Stimulated activated memory B cell treated with anti-CD40 and anti-IgM and Interleukin-4, amounts not matched to agents 10 μg/mL and 1 μg/mL and 100 μg/mL, for 72 hours (primary cell): ENCODE data around the gene NAV2.
"Not testable (repeated sequence)": the region's sequence is repeated elsewhere in the genome, so short reads cannot be mapped to it uniquely, and the experiment has no call there.

Experiments
- ATAC-seq: fragments of 150-1000 bp; cut with Tn5 transposase; 2 replicates; pipeline ENCODE4 v1.10.0; 2021
- H3K27ac Mint-ChIP-seq: one replicate; pipeline ENCODE4 v1.8.0; 2022; ENCODE audit warnings: mild to moderate bottlenecking, mixed read lengths
- H3K27me3 Mint-ChIP-seq: one replicate; pipeline ENCODE4 v1.8.0; 2022; ENCODE audit warnings: mixed read lengths
- H3K36me3 Mint-ChIP-seq: one replicate; pipeline ENCODE4 v1.8.0; 2022; ENCODE audit warnings: mixed read lengths
- H3K4me1 Mint-ChIP-seq: one replicate; pipeline ENCODE4 v1.8.0; 2022; ENCODE audit warnings: mixed read lengths
- H3K4me3 Mint-ChIP-seq: one replicate; pipeline ENCODE4 v1.8.0; 2022; ENCODE audit warnings: mild to moderate bottlenecking, moderate library complexity, mixed read lengths
- H3K9me3 Mint-ChIP-seq: one replicate; pipeline ENCODE4 v1.8.0; 2022; ENCODE audit warnings: mixed read lengths

NAV2 gene

DNA sequence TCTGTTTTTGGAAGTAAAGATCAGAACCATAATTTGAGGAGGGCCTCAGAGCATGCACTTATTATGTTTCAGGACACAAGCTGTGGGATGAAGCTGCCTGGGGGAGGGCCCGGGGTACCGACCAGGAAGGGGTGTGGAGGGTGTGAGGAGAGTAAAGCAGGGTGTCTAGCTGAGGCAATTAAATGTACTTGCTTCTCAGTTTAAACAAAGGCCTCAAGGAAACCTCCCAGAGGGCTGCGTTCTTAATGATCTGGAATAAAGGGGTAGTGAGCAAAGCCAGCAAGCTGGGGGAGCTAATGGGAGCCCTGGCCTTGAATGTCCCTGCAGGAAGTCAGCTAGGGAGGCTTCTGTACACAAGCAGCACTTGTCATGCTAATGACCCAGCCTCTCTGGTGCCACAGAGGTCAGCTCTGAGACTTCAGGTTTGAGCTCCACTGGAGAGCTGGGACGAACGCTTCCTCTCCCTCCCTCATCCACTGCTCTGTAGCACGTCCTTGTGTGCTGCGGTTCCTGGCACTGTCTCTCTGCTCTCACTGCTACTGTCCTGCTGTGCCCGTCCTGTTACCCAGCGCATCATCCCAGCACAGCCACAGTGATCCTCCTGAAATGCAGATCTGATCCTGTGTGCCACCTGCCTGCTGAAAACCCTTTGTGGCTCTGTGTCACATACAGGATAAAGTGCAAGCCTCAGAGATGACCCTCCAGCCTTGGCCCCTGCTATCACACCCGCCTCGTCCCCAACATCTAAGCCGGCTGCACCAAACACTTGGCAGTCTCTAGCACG, 287.9 kb downstream of the NAV2 start:
- Mint-ChIP-seq H3K9me3 (no peaks in the 10 kb centered on the region), H3K4me1 (no peaks in the 10 kb centered on the region), H3K27ac (no peak overlapping the region), H3K27me3 (peaks cover 37% of the 10 kb centered on the region), H3K36me3 (no peaks in the 10 kb centered on the region), H3K4me3 (no peak overlapping the region)
- ATAC-seq, result no peak

DNA sequence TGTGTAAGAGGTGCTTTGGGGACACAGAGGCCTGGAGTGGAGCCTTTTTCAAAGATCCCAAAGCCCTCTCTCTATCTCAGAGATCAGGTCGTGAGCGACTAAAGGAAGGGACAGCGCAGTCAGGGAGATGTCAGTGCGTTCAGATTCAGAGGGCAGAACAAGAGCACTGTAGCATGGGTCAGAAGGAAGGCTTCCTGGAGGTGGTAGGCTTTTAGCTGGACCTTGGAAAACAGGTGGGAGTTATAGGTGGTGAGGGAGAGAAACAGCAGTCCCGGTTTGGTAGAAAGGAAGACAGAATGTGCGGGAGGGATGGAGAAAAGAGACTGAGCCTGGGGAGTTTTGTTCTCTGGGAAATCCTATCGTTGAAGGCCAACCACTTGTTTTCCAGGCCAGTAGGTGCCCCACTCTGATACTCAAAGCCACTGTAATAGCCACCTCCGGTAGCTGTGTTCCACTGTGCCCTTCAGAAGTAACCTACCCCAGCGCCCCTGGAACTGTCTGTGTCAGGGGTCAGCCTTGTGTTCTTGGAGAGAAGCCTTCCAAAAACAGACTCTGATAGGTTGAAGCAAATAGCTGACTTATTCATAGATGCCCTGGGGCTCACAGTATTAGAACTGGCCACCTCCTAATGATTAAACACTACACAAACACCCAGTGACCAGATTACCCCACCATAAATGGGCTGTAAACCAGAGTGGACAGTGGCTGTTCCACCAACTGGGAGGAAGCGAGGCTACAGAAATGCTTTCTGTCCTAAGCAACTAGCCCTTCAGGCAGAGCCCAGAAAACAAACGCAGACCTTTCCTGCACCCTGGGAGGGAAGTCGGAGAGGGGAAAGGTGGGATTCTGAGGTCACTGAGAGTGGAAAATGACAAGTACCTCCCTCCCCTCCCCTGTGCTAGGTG, 289.9 kb downstream of the NAV2 start:
- Mint-ChIP-seq H3K27me3 (peaks cover 28% of the 10 kb centered on the region), H3K4me1 (no peaks in the 10 kb centered on the region), H3K27ac (no peak overlapping the region), H3K9me3 (no peaks in the 10 kb centered on the region), H3K36me3 (no peaks in the 10 kb centered on the region), H3K4me3 (no peak overlapping the region)
- ATAC-seq, result no peak

DNA sequence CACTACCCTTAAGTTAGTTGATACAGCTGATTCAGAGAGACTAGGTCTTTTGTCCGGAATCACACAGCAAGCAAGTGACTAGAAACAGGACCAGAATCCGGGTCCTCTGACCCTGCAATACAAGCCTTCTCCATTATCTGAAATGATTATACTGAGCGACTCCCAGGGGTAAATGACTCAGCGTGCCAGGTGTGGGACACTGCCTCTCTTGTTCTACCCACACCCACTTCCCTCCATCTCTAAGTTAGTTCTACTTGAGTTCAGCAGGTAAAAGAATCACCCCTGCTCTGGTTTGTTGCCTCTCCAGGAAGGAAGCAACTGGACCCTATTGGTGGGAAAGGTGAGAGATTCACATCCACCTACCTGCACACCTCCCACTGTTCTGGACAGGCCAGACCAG, 290.7 kb downstream of the NAV2 start:
- no peak for ATAC-seq
- H3K4me1 Mint-ChIP-seq, result no peaks in the 10 kb centered on the region
- H3K9me3 Mint-ChIP-seq, result no peaks in the 10 kb centered on the region
- no peaks in the 10 kb centered on the region for H3K36me3 Mint-ChIP-seq
- H3K4me3 Mint-ChIP-seq, result no peak overlapping the region
- H3K27me3 Mint-ChIP-seq, result peaks cover 21% of the 10 kb centered on the region
- no peak overlapping the region for H3K27ac Mint-ChIP-seq

DNA sequence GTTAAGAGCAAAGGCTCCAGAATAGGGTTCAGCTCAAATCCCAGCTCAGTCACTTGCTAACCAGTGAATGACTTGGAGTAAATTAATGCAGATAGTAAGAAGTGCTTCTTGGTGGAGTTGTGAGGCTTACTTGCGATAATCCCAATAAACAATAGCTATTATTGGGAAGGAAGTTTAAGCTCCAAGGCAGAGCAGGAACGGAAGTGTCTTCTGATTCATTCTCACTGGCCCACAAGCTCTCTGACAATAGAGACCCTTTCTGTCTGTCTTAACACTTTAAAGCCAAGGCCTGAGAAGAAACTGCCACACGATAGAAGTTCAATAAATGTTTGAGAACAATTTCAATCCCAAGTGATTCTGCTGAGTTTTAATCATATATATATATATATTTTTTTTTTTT, 292.2 kb downstream of the NAV2 start:
- Mint-ChIP-seq H3K36me3 (no peaks in the 10 kb centered on the region), H3K27ac (no peak overlapping the region), H3K9me3 (no peaks in the 10 kb centered on the region), H3K4me3 (no peak overlapping the region), H3K27me3 (peaks cover 14% of the 10 kb centered on the region), H3K4me1 (no peaks in the 10 kb centered on the region)
- no peak for ATAC-seq

DNA sequence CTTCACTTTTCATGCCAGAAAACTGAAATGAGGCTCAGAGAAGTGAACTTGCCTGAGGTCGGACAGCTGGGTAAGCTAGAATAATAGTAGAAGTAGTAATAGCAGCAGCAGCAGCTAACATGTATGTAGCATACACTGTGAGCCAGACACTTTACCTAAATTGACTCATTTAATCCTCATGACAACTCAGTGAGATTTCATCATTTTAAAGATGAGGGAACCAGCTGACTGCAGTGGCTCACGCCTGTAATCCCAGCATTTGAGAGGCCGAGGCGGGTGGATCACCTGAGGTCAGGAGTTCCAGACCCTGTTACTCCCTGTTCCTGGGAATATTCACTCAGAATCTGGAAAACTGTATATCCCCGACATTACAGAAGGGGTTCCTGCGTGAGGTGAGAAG, 293.1 kb downstream of the NAV2 start:
- no peaks in the 10 kb centered on the region for H3K36me3 Mint-ChIP-seq
- H3K4me1 Mint-ChIP-seq, result no peaks in the 10 kb centered on the region
- H3K27ac Mint-ChIP-seq, result no peak overlapping the region
- peaks cover 14% of the 10 kb centered on the region for H3K27me3 Mint-ChIP-seq
- no peaks in the 10 kb centered on the region for H3K9me3 Mint-ChIP-seq
- no peak overlapping the region for H3K4me3 Mint-ChIP-seq
- no peak for ATAC-seq

DNA sequence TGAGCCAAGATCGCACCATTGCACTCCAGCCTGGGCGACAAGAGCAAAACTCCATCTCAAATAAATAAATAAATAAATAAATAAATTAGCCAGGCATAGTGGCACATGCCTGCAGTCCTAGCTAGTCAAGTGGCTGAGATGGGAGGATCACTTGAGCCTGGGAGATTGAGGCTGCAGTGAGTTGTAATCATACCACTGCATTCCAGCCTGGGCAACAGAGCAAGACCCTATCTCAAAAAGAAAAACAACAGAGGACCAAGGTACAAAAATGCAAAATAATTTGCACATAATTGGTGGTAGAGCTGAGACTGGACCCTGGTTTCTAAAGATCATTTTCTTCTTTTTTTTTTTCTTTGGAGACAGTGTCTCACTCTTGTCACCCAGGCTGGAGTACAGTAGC, 294.0 kb downstream of the NAV2 start:
- not testable (repeated sequence) for H3K4me3 Mint-ChIP-seq, ATAC-seq, H3K27me3 Mint-ChIP-seq, H3K9me3 Mint-ChIP-seq, H3K4me1 Mint-ChIP-seq, H3K27ac Mint-ChIP-seq, H3K36me3 Mint-ChIP-seq

DNA sequence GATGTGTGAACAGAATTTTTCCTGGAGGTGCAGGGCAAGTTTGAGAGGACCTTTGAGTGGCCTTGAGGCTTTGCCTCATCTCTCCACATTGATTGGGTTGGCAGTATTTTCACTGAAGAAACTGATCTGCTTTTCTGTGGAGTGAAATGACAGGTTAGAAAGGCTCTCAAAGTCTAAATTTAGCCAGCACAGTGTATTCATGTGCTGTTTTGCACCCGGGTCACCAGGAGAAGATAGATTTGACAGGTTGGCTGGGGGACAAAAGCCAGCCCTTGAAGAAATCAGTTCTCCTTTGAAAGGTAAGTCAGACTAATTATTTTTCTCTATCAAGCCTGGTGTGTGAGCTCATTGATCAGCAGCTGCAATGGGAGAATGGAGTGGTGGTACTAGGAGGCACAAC, 294.7 kb downstream of the NAV2 start:
- H3K4me1 Mint-ChIP-seq, result no peaks in the 10 kb centered on the region
- H3K9me3 Mint-ChIP-seq, result no peaks in the 10 kb centered on the region
- no peaks in the 10 kb centered on the region for H3K36me3 Mint-ChIP-seq
- no peak overlapping the region for H3K4me3 Mint-ChIP-seq
- no peak overlapping the region for H3K27ac Mint-ChIP-seq
- no peak for ATAC-seq
- H3K27me3 Mint-ChIP-seq, result peaks cover 2% of the 10 kb centered on the region

DNA sequence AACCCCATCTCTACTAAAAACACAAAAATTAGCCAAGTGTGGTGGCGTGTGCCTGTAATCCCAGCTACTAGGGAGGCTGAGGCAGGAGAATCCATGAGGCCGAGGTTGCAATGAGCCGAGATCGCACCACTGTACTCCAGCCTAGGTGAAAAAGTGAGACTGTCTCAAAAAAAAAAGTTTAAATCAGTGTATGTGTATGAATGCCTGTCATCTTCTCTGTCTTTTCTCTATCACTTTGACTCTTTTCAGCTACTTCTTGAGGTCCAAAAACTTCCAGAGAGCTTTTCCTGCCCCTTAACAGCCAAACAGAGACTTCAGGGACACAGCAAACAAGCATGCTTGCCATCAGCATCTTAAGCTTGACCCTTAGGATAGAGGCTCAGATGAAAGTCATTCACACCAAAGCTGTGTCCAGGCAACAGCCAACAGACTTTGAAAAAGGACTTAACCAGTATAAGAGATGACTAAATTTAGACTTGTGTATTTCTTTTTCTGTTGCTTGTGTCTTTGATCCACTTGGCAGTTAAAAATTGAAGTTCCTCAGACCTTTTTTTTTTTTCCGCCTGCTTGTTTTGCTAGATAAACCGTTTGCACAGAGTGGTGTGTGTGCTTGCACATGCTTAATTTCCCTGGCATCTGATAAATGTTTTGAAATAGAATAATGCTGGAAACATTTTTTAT, 295.7 kb downstream of the NAV2 start:
- no peaks in the 10 kb centered on the region for H3K27me3 Mint-ChIP-seq
- H3K9me3 Mint-ChIP-seq, result no peaks in the 10 kb centered on the region
- no peak overlapping the region for H3K27ac Mint-ChIP-seq
- ATAC-seq, result no peak
- no peaks in the 10 kb centered on the region for H3K36me3 Mint-ChIP-seq
- no peaks in the 10 kb centered on the region for H3K4me1 Mint-ChIP-seq
- H3K4me3 Mint-ChIP-seq, result no peak overlapping the region

DNA sequence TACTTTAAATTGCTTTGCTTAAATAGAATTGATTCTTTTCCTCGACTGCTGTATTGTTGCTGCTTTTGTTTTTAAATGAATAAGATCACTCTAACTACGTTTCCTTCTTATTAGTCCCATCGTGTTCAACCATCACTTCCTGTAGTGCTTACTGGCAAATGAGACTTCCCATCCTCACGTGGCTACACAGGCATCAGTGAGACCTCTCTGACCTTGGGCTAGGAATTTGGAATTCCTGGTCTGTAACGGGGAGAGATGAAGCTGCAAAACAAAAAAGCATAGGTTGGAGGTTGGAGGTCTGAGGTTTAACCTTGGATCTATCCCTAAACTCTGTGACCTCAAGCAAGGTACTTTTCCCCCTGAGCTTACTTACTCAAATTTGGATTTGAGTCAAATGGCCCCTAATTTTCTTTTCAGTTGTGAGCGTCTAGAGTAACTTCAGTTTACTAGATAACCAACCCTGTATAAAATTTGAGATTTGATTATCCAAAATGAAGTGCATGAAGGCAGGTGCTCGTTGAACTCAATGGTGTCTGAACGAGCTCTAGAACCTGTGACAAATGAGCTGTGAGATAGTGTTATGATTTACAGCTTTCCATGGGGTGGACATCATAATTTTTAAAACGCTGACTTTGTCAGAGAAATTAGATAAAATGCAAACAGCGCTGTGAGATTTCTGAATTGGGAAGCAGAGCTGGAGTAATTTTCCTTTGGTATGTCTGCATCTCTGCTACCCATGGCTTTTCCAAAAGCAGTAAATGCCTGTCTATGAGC, 296.4 kb downstream of the NAV2 start:
- H3K4me3 Mint-ChIP-seq, result no peak overlapping the region
- no peak overlapping the region for H3K27ac Mint-ChIP-seq
- no peaks in the 10 kb centered on the region for H3K9me3 Mint-ChIP-seq

DNA sequence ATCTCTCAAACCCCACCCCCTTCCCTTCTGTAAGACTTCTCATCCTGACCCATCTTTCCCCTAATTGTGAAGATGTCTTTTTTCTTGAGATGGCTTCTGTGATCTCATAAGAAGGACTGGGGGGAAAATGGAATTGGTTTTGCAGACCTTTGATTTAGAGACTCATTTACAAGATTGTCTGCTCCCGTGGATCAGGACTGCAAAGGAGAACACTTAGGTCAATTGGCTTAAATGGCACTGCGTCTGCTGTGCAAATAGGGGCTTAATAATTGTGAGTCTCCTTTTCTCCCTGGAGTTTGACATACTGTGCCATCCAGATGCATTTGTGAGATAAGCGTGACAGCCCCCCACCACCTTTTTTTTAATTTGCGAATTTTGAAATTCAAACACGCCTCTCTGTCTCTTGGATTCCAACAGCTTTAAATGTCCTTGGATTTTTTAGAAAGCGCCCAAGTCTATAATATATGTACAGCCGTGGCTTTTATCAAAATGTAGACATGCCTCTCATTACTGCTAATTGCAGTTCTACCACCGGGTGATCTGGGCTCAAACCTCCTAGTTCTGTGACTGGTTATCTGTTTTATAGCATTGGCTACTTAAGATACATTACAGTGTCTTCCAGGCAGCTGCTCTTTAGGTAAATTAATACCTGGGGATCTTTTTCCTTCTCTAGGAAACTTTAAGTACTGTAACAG, 297.7 kb downstream of the NAV2 start:
- Mint-ChIP-seq H3K36me3 (no peaks in the 10 kb centered on the region), H3K4me1 (no peaks in the 10 kb centered on the region), H3K27ac (no peak overlapping the region), H3K4me3 (no peak overlapping the region), H3K27me3 (peaks cover 3% of the 10 kb centered on the region), H3K9me3 (no peaks in the 10 kb centered on the region)
- no peak for ATAC-seq

More for the DNA sequence above, 296.4 kb downstream of the NAV2 start:
- Mint-ChIP-seq H3K36me3 (no peaks in the 10 kb centered on the region), H3K4me1 (no peaks in the 10 kb centered on the region), H3K27me3 (no peaks in the 10 kb centered on the region)
- ATAC-seq, result no peak

DNA sequence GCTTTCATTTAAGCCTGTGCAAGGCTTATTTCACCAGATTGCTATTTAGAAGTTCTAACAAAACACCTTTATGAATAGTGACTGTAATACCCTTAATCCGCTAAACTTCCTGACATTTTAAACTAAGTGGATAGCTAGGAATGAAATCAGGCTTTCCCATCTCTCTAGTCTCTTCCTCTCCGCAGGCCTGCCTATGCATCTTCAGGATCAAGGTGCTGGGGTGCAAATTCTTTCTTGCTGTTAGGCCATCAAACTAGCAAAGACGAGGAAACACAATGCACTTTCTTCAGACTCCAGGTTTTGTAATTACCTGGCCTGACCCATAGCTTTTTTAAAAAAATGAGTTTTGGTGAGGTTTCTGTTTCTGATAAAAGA, 298.2 kb downstream of the NAV2 start:
- no peak for ATAC-seq
- Mint-ChIP-seq H3K27ac (no peak overlapping the region), H3K4me3 (no peak overlapping the region), H3K4me1 (no peaks in the 10 kb centered on the region), H3K36me3 (no peaks in the 10 kb centered on the region), H3K9me3 (no peaks in the 10 kb centered on the region), H3K27me3 (peaks cover 8% of the 10 kb centered on the region)

DNA sequence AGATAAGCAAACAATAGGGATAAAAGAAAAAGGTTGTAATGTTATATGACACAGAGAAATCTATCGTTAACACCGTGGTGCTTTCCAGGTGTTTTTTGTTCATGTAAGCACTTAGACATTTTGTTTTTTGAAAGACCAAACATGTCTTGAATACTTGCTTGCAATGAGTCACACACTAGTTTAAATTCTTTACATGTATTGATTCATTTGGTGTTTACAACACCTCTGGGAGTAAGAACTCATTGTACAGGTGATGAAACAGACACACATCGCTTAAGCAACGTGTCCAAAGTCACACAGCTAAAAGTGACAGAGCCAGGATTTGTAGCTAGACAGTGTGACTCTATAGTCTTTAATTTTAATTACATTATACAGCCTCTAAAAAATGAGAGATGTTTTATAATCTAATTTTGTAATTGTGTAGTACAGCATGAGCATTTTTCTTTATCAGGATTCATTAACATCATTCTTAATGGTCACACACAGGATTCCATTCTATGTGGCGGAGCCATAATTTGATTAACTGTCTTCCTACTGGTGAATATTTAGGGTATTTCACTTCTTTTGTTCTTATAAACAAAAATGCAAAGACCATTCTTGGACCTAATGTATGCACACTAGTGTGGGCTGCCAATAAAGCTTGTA, 298.8 kb downstream of the NAV2 start:
- no peak for ATAC-seq
- H3K36me3 Mint-ChIP-seq, result no peaks in the 10 kb centered on the region
- H3K4me3 Mint-ChIP-seq, result no peak overlapping the region
- H3K27ac Mint-ChIP-seq, result no peak overlapping the region
- H3K27me3 Mint-ChIP-seq, result peaks cover 11% of the 10 kb centered on the region
- no peaks in the 10 kb centered on the region for H3K4me1 Mint-ChIP-seq
- no peaks in the 10 kb centered on the region for H3K9me3 Mint-ChIP-seq

DNA sequence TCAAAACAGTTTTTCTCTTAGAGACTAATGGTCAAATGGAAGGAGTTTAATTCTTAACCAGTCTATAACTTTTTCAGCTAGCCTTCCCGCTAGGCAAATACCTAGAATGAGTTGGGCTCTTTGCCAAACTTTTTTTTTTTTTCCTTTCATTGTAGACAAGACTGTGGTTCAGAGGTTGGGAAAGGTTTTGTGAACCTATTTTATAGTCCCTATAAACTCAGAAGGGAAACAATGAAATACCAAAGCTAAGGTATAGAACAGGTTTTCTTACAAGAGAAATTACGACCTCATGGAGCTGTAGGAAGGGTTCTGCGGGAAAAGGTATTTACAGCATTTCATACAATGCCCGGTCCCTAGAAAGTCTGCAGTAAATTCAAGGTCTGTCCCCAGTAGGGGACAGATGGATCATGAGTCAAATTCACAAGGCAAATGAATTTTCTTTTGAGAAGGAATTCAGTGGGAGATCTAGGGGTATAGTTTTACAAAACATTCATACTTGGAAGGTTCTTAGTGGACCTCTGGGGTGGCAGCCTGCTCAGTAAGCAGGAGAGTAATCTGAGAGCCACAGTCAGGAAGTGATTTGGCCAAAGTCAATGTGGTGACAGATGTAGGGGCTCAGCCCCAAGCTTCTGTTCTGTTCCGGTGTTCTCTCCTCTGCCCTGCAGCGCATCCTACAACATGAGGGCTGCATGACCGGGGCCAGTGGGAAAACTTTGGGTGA, 300.9 kb downstream of the NAV2 start:
- ATAC-seq, result no peak
- no peaks in the 10 kb centered on the region for H3K36me3 Mint-ChIP-seq
- H3K4me1 Mint-ChIP-seq, result no peaks in the 10 kb centered on the region
- H3K9me3 Mint-ChIP-seq, result no peaks in the 10 kb centered on the region
- H3K4me3 Mint-ChIP-seq, result no peak overlapping the region
- peaks cover 11% of the 10 kb centered on the region for H3K27me3 Mint-ChIP-seq
- H3K27ac Mint-ChIP-seq, result no peak overlapping the region

DNA sequence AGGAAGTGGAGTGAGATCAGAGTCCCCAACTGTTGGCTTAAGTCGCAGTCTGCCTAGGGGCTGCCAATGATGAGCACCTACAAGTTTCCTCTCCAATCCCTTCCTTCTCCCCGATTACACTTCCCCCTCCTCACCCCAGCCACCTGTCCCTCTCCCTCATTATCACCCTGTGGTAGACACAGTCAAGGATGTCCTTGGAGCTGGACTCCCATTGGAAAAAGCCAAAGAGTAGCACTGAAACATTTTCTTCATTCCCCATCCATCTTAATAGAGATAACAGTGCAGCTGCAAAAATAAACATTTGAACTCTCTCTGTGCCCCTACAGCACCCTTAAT, 301.4 kb downstream of the NAV2 start:
- Mint-ChIP-seq H3K4me3 (no peak overlapping the region), H3K27me3 (peaks cover 11% of the 10 kb centered on the region), H3K36me3 (no peaks in the 10 kb centered on the region), H3K4me1 (no peaks in the 10 kb centered on the region), H3K27ac (no peak overlapping the region), H3K9me3 (no peaks in the 10 kb centered on the region)
- ATAC-seq, result no peak
